ENCODE measurements around the gene MINDY4. TPM values are rescaled to one million over a fixed set of nuclear protein-coding genes. Genes with fewer than 3 reads are reported as not detected.

MINDY4 gene
- total RNA-seq, 1 donor from 2014 or later, result 4.7 TPM

DNA sequence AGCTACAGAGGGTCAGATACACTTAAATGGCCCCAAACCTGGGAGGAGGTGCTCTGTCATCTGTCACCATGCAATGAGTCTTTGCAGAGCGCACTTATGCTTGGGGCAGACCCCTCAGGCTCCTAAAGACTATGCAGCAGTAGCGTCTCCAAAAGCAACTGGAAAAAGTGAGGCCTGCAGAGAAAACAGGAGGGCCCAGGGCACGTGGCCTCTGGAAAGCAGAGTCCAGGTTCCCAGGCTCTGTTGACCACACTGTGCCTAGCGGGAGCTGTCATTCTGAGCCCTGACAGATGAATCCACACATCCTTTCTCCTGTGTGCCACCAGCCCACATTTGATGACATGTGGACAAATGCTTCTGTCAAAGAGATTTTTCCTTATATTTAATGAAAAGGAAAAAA lies 66.4 kb downstream of the MINDY4 start:
- no peak for DNase-seq (ENCODE audit: low spot score)
- peaks cover 15% of the 10 kb centered on the region for H3K9me3 Mint-ChIP-seq (ENCODE audit: unreplicated experiment)

GRCh38 chr7:30838008-30838407 lies 66.8 kb downstream of the MINDY4 start:
- H3K9me3 Mint-ChIP-seq (ENCODE audit: unreplicated experiment), result peaks cover 10% of the 10 kb centered on the region
- H3K36me3 Mint-ChIP-seq (ENCODE audit: low read depth, unreplicated experiment), result peaks cover 22% of the 10 kb centered on the region
- H3K27me3 Mint-ChIP-seq (ENCODE audit: unreplicated experiment), result peaks cover 9% of the 10 kb centered on the region
- H3K4me1 Mint-ChIP-seq (ENCODE audit: unreplicated experiment), result peaks cover 8% of the 10 kb centered on the region
- no peak overlapping the region for H3K4me3 Mint-ChIP-seq (ENCODE audit: unreplicated experiment)
- no peak for DNase-seq (ENCODE audit: low spot score)
- H3K27ac Mint-ChIP-seq (ENCODE audit: unreplicated experiment), result no peak overlapping the region
- TF ChIP-seq, protein P1, sequence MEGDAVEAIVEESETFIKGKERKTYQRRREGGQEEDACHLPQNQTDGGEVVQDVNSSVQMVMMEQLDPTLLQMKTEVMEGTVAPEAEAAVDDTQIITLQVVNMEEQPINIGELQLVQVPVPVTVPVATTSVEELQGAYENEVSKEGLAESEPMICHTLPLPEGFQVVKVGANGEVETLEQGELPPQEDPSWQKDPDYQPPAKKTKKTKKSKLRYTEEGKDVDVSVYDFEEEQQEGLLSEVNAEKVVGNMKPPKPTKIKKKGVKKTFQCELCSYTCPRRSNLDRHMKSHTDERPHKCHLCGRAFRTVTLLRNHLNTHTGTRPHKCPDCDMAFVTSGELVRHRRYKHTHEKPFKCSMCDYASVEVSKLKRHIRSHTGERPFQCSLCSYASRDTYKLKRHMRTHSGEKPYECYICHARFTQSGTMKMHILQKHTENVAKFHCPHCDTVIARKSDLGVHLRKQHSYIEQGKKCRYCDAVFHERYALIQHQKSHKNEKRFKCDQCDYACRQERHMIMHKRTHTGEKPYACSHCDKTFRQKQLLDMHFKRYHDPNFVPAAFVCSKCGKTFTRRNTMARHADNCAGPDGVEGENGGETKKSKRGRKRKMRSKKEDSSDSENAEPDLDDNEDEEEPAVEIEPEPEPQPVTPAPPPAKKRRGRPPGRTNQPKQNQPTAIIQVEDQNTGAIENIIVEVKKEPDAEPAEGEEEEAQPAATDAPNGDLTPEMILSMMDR (IDR thresholded peaks at IDR 0.05; ENCODE audit: unreplicated experiment), result no peak

More for the DNA sequence above, 66.4 kb downstream of the MINDY4 start:
- H3K4me3 Mint-ChIP-seq (ENCODE audit: unreplicated experiment), result no peak overlapping the region
- peaks cover 25% of the 10 kb centered on the region for H3K36me3 Mint-ChIP-seq (ENCODE audit: low read depth, unreplicated experiment)
- H3K27ac Mint-ChIP-seq (ENCODE audit: unreplicated experiment), result no peak overlapping the region
- peaks cover 8% of the 10 kb centered on the region for H3K4me1 Mint-ChIP-seq (ENCODE audit: unreplicated experiment)
- peaks cover 7% of the 10 kb centered on the region for H3K27me3 Mint-ChIP-seq (ENCODE audit: unreplicated experiment)
- TF ChIP-seq, protein P1 (IDR thresholded peaks at IDR 0.05; ENCODE audit: unreplicated experiment), result no peak

DNA sequence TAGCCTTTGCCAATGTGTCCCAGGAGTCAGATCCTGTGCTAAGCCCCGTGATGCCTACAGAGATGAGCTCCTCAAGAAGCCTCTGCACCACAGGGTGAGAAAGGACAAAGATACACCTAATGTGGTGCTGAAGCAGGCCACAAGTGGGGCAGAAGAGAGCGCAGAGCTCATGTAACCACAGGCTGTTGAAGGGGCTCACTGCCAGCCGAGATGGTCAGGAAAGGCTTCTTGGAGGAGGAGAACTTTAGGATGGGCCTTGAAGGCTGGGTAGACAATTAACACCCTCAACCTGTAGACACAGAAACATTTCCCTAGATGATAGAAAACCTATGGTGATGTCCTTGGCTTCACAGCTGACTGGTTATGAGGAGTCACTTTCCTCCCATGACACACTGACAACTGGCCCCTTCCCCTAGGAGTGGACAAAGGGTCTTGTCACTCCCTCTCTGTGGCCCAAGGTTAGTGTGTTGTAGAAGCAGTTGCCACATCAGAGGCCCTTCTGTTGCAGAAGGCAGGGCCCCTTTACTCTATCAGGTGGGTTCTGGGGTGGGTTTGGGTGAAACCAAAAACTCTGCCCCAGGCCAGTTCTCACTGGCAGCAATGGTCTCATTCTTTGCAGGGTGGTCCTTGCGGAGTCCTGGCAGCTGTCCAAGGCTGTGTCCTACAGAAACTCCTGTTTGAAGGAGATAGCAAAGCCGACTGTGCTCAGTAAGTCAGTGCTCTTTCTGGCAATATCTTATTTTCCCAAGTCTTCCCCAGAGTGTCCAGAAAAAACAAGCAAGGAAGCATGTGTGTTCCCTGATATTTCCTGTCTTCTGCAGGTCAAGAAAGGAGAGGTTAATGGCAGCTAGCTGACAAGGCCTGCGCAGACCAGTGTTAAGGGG lies 69.2 kb downstream of the MINDY4 start:
- no peak for DNase-seq (ENCODE audit: low spot score)
- Mint-ChIP-seq H3K4me3 (ENCODE audit: unreplicated experiment) (no peak overlapping the region), H3K27ac (ENCODE audit: unreplicated experiment) (no peak overlapping the region), H3K36me3 (ENCODE audit: low read depth, unreplicated experiment) (peaks cover 8% of the 10 kb centered on the region), H3K9me3 (ENCODE audit: unreplicated experiment) (no peaks in the 10 kb centered on the region), H3K4me1 (ENCODE audit: unreplicated experiment) (peaks cover 12% of the 10 kb centered on the region), H3K27me3 (ENCODE audit: unreplicated experiment) (peaks cover 8% of the 10 kb centered on the region)
- TF ChIP-seq, protein P1 (IDR thresholded peaks at IDR 0.05; ENCODE audit: unreplicated experiment), result no peak

DNA sequence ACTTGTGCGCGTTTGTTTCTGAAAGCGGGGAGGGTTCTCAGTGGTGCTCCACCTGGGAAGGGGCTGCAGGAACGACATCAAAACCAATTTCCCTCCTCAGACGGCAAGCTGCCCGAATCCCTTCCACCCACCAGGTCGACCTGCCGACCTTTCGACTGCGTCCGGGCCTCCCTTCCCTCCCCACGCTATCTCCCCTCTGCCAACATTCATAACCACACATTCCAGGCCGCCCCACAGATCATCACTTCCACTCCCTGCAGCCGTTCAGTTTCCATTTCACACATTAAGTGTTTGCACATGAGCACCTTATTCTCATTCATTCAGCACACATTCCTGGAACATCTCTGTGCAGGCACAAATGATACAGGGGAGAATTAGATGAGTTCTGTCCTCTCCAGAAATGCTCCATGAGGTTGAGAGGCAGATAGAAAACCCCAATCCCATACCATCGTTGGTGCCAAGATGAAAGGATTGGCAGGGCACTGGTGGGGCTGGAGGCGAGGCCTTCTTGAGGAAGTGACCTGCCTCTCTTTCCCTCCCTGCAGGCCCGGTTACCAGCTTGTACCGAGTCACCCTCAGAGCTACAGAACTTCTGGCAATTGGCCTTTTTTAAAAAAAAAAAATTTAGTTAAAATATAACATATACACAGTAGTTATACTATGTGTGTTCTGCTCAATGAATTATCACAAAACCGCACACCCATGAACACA lies 70.0 kb downstream of the MINDY4 start:
- Mint-ChIP-seq H3K36me3 (ENCODE audit: low read depth, unreplicated experiment) (peaks cover 7% of the 10 kb centered on the region), H3K9me3 (ENCODE audit: unreplicated experiment) (no peaks in the 10 kb centered on the region), H3K4me1 (ENCODE audit: unreplicated experiment) (peaks cover 20% of the 10 kb centered on the region), H3K27ac (ENCODE audit: unreplicated experiment) (no peak overlapping the region), H3K27me3 (ENCODE audit: unreplicated experiment) (peaks cover 8% of the 10 kb centered on the region), H3K4me3 (ENCODE audit: unreplicated experiment) (no peak overlapping the region)
- DNase-seq (ENCODE audit: low spot score), result no peak
- TF ChIP-seq, protein P1 (IDR thresholded peaks at IDR 0.05; ENCODE audit: unreplicated experiment), result no peak

All from endothelial cell (in vitro differentiated cells).